Measurements from ENCODE around the gene STPG4. TPM values are rescaled to one million over a fixed set of nuclear protein-coding genes. Genes with fewer than 3 reads are reported as not detected.

Gene STPG4
- polyA plus RNA-seq, 1 of the 3 experiments (the other 2 are of a cell fraction), result 0.20 TPM

GRCh38 chr2:47049502-47049901 is 105.6 kb downstream of the STPG4 start:
- Histone ChIP-seq H3K9ac (no peak overlapping the region), H2AFZ (ENCODE audit: low read depth) (no peak overlapping the region), H3F3A (replicated peaks; ENCODE audit: insufficient read depth) (no peaks in the 10 kb centered on the region), H3K9me2 (no peaks in the 10 kb centered on the region), H3K36me3 (replicated peaks in 1 of 2; ENCODE audit: control insufficient read depth in 1 of 2, insufficient read depth in 2 of 2, low read length in 1 of 2) (peaks cover 21 to 29% of the 10 kb centered on the region in 2 experiments), H3K4me3 (ENCODE audit: low read depth in 2 of 2, low read length in 1 of 2) (no peak overlapping the region), H3K4me2 (no peak overlapping the region), H3K27ac (ENCODE audit: low read depth in 2 of 2, low read length in 1 of 2) (peak overlapping the region in 1 of 2 experiments; percentile 44; a peak in 1 of 4 replicates), H3K4me1 (ENCODE audit: control insufficient read depth in 1 of 2, insufficient read depth in 2 of 2, low read depth in 1 of 2, low read length in 1 of 2) (peaks cover 1 to 49% of the 10 kb centered on the region in 2 experiments; a peak in 2 of 4 replicates), H3K79me2 (ENCODE audit: insufficient read depth) (no peaks in the 10 kb centered on the region), H4K20me1 (ENCODE audit: insufficient read depth) (no peaks in the 10 kb centered on the region), H3K9me3 (no peaks in the 10 kb centered on the region), H3K27me3 (ENCODE audit: insufficient read depth) (no peaks in the 10 kb centered on the region)
- ChIA-PET POLR2A (interaction anchor here (1.0 kb wide), 1 partner anchor 37 kb away, joined by 3 read pairs; no protein-coding TSS in a partner anchor), CTCF (interaction anchor here (1.0 to 1.9 kb wide), 2 partner anchors 17 to 39 kb away, joined by 3 to 7 read pairs; no protein-coding TSS in a partner anchor)
- DNase-seq, result no peak
- no peak for TF ChIP-seq TAF1 (IDR thresholded peaks at IDR 0.05; ENCODE audit: borderline replicate concordance, low read depth, low read length)
- TF ChIP-seq IRF3 (IDR thresholded peaks at IDR 0.05; ENCODE audit: low read depth, low read length), result no peak
- TF ChIP-seq SIN3A (IDR thresholded peaks at IDR 0.05; ENCODE audit: borderline replicate concordance, low read depth, low read length), result no peak
- no peak for TF ChIP-seq ELF1 (IDR thresholded peaks at IDR 0.05)
- no peak for TF ChIP-seq NRF1 (IDR thresholded peaks at IDR 0.05; ENCODE audit: low read depth, low read length)
- no peak for TF ChIP-seq CHD2 (IDR thresholded peaks at IDR 0.05; ENCODE audit: low read length, partially characterized antibody)
- TF ChIP-seq RFX5 (IDR thresholded peaks at IDR 0.05; ENCODE audit: low read length), result no peak
- no peak for TF ChIP-seq FOXM1 (IDR thresholded peaks at IDR 0.05; ENCODE audit: low read depth)
- no peak for TF ChIP-seq EP300 (IDR thresholded peaks at IDR 0.05; ENCODE audit: borderline replicate concordance in 1 of 2, low read depth in 1 of 2, low read length in 1 of 2)
- no peak for TF ChIP-seq TEAD4 (IDR thresholded peaks at IDR 0.05; ENCODE audit: borderline replicate concordance, insufficient read depth)
- no peak for TF ChIP-seq TCF12 (IDR thresholded peaks at IDR 0.05)
- no peak for TF ChIP-seq JUND (IDR thresholded peaks at IDR 0.05)
- WGBS (ENCODE audit: low lambda C conversion rate), result 80% methylated on average over 2 of the region's 3 CpGs

- Histone ChIP-seq H3K36me3 (replicated peaks in 1 of 2; ENCODE audit: control insufficient read depth in 1 of 2, insufficient read depth in 2 of 2, low read length in 1 of 2) (peaks cover 21 to 29% of the 10 kb centered on the region in 2 experiments), H3K9me2 (no peaks in the 10 kb centered on the region), H3K27me3 (ENCODE audit: insufficient read depth) (no peaks in the 10 kb centered on the region), H3F3A (replicated peaks; ENCODE audit: insufficient read depth) (no peaks in the 10 kb centered on the region), H3K4me2 (no peak overlapping the region), H2AFZ (ENCODE audit: low read depth) (no peak overlapping the region), H3K9ac (no peak overlapping the region), H3K9me3 (no peaks in the 10 kb centered on the region), H3K79me2 (ENCODE audit: insufficient read depth) (no peaks in the 10 kb centered on the region), H3K27ac (ENCODE audit: low read depth in 2 of 2, low read length in 1 of 2) (peak overlapping the region in 1 of 2 experiments; percentile 26; a peak in 1 of 4 replicates), H3K4me3 (ENCODE audit: low read depth in 2 of 2, low read length in 1 of 2) (no peak overlapping the region), H4K20me1 (ENCODE audit: insufficient read depth) (no peaks in the 10 kb centered on the region), H3K4me1 (ENCODE audit: control insufficient read depth in 1 of 2, insufficient read depth in 2 of 2, low read depth in 1 of 2, low read length in 1 of 2) (peaks cover 7 to 52% of the 10 kb centered on the region in 2 experiments; a peak in 3 of 4 replicates)
- CTCF ChIA-PET, result interaction anchor here (1.0 to 1.9 kb wide), 3 partner anchors 17 to 40 kb away, joined by 3 to 7 read pairs (median 4); no protein-coding TSS in a partner anchor
- WGBS (ENCODE audit: low lambda C conversion rate), result 93% methylated on average over 8 of the region's 8 CpGs
- DNase-seq, result no peak
- no peak for TF ChIP-seq ZBTB33 (IDR thresholded peaks at IDR 0.05; ENCODE audit: borderline replicate concordance, low read depth)
- peak; percentile 10; the same call in 1 of the 2 replicates for TF ChIP-seq RAD21 (IDR thresholded peaks at IDR 0.05; ENCODE audit: low read length)
- POLR2A ChIA-PET, result interaction anchor here (1.3 kb wide), 1 partner anchor 9 kb away, joined by 4 read pairs; no protein-coding TSS in a partner anchor
These were observed 106.2 kb downstream of the STPG4 start for GRCh38 chr2:47048801-47049480.

Measured in SK-N-SH (cell line).